ENCODE results near the gene PDSS2.

The PDSS2 gene

DNA sequence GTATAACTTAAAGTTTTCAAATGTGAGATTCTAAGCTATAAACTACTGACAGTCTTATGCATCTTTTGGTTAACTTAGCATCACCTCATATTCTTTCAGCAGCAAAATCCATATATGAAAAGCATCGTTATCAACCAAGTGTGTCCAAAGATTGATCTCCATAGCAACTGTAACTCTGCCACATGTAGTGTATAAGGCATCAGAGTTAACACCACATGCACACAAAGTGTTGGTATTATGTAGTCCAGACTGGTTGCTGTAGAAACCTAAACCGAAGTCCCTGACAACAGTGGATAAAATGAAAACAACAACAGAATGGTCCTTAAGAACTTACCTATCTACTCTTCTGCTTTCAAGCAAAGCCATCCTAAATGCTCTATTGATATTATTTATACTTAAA is 39.6 kb downstream of the PDSS2 start:
- TF ChIP-seq, protein P1, sequence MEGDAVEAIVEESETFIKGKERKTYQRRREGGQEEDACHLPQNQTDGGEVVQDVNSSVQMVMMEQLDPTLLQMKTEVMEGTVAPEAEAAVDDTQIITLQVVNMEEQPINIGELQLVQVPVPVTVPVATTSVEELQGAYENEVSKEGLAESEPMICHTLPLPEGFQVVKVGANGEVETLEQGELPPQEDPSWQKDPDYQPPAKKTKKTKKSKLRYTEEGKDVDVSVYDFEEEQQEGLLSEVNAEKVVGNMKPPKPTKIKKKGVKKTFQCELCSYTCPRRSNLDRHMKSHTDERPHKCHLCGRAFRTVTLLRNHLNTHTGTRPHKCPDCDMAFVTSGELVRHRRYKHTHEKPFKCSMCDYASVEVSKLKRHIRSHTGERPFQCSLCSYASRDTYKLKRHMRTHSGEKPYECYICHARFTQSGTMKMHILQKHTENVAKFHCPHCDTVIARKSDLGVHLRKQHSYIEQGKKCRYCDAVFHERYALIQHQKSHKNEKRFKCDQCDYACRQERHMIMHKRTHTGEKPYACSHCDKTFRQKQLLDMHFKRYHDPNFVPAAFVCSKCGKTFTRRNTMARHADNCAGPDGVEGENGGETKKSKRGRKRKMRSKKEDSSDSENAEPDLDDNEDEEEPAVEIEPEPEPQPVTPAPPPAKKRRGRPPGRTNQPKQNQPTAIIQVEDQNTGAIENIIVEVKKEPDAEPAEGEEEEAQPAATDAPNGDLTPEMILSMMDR (IDR thresholded peaks at IDR 0.05; ENCODE audit: low read depth, low read length, missing control alignments) = no peak
- DNase-seq (ENCODE audit: extremely low read depth, low read depth) = no peak
- H3K4me3 ChIP-seq (replicated peaks; ENCODE audit: low read depth, low read length) = no peak overlapping the region

GRCh38 chr6:107418118-107418517 is 41.2 kb downstream of the PDSS2 start:
- TF ChIP-seq, protein P1 (IDR thresholded peaks at IDR 0.05; ENCODE audit: low read depth, low read length, missing control alignments) = peak; percentile 50
- no peak for DNase-seq (ENCODE audit: extremely low read depth, low read depth)

DNA sequence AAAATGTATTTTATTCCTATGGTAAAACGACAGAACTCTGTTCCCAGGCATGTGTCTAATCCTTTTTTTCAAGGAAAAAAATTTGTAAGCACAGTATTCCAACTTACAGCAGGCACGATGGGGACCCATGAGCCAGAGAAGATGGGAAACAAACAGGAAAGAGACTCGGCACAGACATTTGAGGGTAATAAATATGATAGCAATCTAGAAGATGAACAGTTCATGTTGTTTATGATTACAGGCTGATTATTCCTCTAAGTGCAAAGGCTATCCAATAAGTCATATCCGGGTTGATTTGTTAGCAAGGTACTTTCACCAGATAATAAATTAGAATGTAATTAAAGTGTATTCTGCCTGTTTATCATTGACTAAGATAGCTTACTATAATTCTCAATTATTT is 43.2 kb downstream of the PDSS2 start:
- H3K4me3 ChIP-seq (replicated peaks; ENCODE audit: low read depth, low read length) = no peak overlapping the region
- TF ChIP-seq, protein P1 (IDR thresholded peaks at IDR 0.05; ENCODE audit: low read depth, low read length, missing control alignments) = no peak
- DNase-seq (ENCODE audit: extremely low read depth, low read depth) = no peak

More at GRCh38 chr6:107418118-107418517, 41.2 kb downstream of the PDSS2 start:
- no peak overlapping the region for H3K4me3 ChIP-seq (replicated peaks; ENCODE audit: low read depth, low read length)

DNA sequence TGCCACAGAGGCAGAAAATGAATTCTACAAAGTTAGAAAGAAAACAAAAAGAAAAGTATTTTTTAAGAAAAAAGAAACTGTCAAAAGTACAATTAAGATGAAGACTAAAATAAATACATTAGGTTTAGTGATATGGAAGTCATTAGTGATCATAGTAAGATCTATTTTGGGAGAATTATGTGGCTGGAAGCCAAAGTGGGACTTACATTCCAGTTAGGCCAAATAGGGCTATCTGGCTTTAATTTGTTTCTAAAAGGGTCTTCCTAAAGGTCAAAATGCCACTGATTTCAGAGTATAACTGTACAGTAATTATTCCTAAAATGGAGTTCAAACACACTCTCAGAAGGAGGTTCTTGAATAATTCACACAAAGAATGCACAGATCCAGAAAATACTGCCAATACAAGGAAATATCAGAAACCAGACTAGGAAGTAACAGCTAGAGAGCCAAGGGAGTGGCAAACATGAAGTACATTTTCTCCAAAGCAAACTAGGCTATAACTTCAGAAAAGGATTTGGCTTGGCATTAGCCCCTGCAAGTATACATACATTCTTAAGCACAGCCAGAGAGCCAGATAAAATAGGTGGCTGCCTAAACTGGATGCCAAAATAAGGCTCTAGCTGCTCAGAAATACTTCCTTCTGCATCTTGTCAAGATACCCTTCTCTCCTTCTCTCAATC is 45.3 kb downstream of the PDSS2 start:
- H3K4me3 ChIP-seq (replicated peaks; ENCODE audit: low read depth, low read length) = no peak overlapping the region
- TF ChIP-seq, protein P1 (IDR thresholded peaks at IDR 0.05; ENCODE audit: low read depth, low read length, missing control alignments) = no peak
- DNase-seq (ENCODE audit: extremely low read depth, low read depth) = no peak

GRCh38 chr6:107411161-107411560 is 48.2 kb downstream of the PDSS2 start:
- H3K4me3 ChIP-seq (replicated peaks; ENCODE audit: low read depth, low read length) = no peak overlapping the region
- DNase-seq (ENCODE audit: extremely low read depth, low read depth) = no peak
- TF ChIP-seq, protein P1 (IDR thresholded peaks at IDR 0.05; ENCODE audit: low read depth, low read length, missing control alignments) = no peak

- DNase-seq (ENCODE audit: extremely low read depth, low read depth) = no peak
- TF ChIP-seq, protein P1 (IDR thresholded peaks at IDR 0.05; ENCODE audit: low read depth, low read length, missing control alignments) = no peak
- H3K4me3 ChIP-seq (replicated peaks; ENCODE audit: low read depth, low read length) = no peak overlapping the region
Observed at GRCh38 chr6:107409942-107410341, 49.4 kb downstream of the PDSS2 start.

GRCh38 chr6:107408714-107409113 is 50.6 kb downstream of the PDSS2 start:
- TF ChIP-seq, protein P1 (IDR thresholded peaks at IDR 0.05; ENCODE audit: low read depth, low read length, missing control alignments) = no peak
- H3K4me3 ChIP-seq (replicated peaks; ENCODE audit: low read depth, low read length) = no peak overlapping the region
- DNase-seq (ENCODE audit: extremely low read depth, low read depth) = no peak
